GM21717 (cell line): ENCODE results near the gene REPIN1.
"Not testable (repeated sequence)": the region's sequence is repeated elsewhere in the genome, so short reads cannot be mapped to it uniquely, and the experiment has no call there.

Experiments used
- ATAC-seq: cut with Tn5 transposase; IDR thresholded peaks from one replicate; pipeline ENCODE4 v1.9.1; 2021; ENCODE audit warnings: mild to moderate bottlenecking, moderate library complexity; ENCODE audit not compliant: unreplicated experiment

REPIN1 gene

GRCh38 chr7:150374472-150374871 lies 5.8 kb downstream of the REPIN1 start:
- no peak for ATAC-seq

- no peak for ATAC-seq
Observed at GRCh38 chr7:150375662-150376521, 7.3 kb downstream of the REPIN1 start.

- no peak for ATAC-seq
Observed at GRCh38 chr7:150376560-150376959, 7.9 kb downstream of the REPIN1 start.

GRCh38 chr7:150377196-150377595 lies 8.6 kb downstream of the REPIN1 start:
- ATAC-seq: no peak

- no peak for ATAC-seq
Observed at GRCh38 chr7:150377635-150378034, 9.0 kb downstream of the REPIN1 start.

GRCh38 chr7:150378115-150378852 lies 9.7 kb downstream of the REPIN1 start:
- ATAC-seq: no peak

GRCh38 chr7:150378853-150379440 lies 10.3 kb downstream of the REPIN1 start, which contains the start of gene ZNF775:
Gene ZNF775 (plus strand): TSS chr7:150379330. CDS start chr7:150388471, 9,141 bp downstream.
- ATAC-seq: peak; percentile 74

- peak; percentile 6 for ATAC-seq
Observed at GRCh38 chr7:150379441-150380379, 11.1 kb downstream of the REPIN1 start.

GRCh38 chr7:150380463-150380862 lies 11.8 kb downstream of the REPIN1 start:
- ATAC-seq: peak; percentile 28

- ATAC-seq: no peak
Observed at GRCh38 chr7:150381096-150381495, 12.5 kb downstream of the REPIN1 start.

GRCh38 chr7:150381785-150382122 lies 13.1 kb downstream of the REPIN1 start:
- ATAC-seq: no peak

- no peak for ATAC-seq
Observed at GRCh38 chr7:150382123-150382843, 13.7 kb downstream of the REPIN1 start.

GRCh38 chr7:150382844-150383225 lies 14.2 kb downstream of the REPIN1 start:
- ATAC-seq: no peak

GRCh38 chr7:150383710-150384397 lies 15.2 kb downstream of the REPIN1 start:
- no peak for ATAC-seq

GRCh38 chr7:150384406-150385301 lies 16.0 kb downstream of the REPIN1 start:
- no peak for ATAC-seq

GRCh38 chr7:150385302-150385723 lies 16.7 kb downstream of the REPIN1 start:
- no peak for ATAC-seq

GRCh38 chr7:150385884-150386283 lies 17.3 kb downstream of the REPIN1 start:
- ATAC-seq: not testable (repeated sequence)

- ATAC-seq: no peak
Observed at GRCh38 chr7:150388306-150388705, 19.7 kb downstream of the REPIN1 start.
